Activated CD8-positive, alpha-beta memory T cell treated with anti-CD3 and anti-CD28 coated beads, Interleukin-2, amount 50 U/mL, for 4 hours (primary cell): ENCODE results near the gene BPNT1.
"Not testable (repeated sequence)": the region's sequence is repeated elsewhere in the genome, so short reads cannot be mapped to it uniquely, and the experiment has no call there.

Experiments used
- DNase-seq: peaks from one replicate; pipeline ENCODE4 v3.0.0-alpha.2; 2020

BPNT1 gene

GRCh38 chr1:220089650-220090556, at the start of gene BPNT1:
TSS of gene BPNT1 (minus strand) at chr1:220089788. CDS start at chr1:220079846, 9,942 bp downstream.
- DNase-seq, result peak; percentile 97

GRCh38 chr1:220137019-220137786, 47.6 kb upstream of the BPNT1 start:
- no peak for DNase-seq

- DNase-seq, result no peak
These were observed 46.2 kb upstream of the BPNT1 start for GRCh38 chr1:220135755-220136154.

GRCh38 chr1:220129479-220130210, 40.1 kb upstream of the BPNT1 start:
- DNase-seq, result no peak

- DNase-seq, result no peak
These were observed 37.5 kb upstream of the BPNT1 start for GRCh38 chr1:220127076-220127475.

- DNase-seq, result no peak
These were observed 35.0 kb upstream of the BPNT1 start for GRCh38 chr1:220124542-220124941.

GRCh38 chr1:220123889-220124288, 34.3 kb upstream of the BPNT1 start:
- DNase-seq, result no peak

- DNase-seq, result no peak
These were observed 33.5 kb upstream of the BPNT1 start for GRCh38 chr1:220123066-220123465.

- DNase-seq, result no peak
These were observed 32.4 kb upstream of the BPNT1 start for GRCh38 chr1:220121791-220122530.

- no peak for DNase-seq
These were observed 29.5 kb upstream of the BPNT1 start for GRCh38 chr1:220119043-220119512.

- no peak for DNase-seq
These were observed 23.6 kb upstream of the BPNT1 start for GRCh38 chr1:220113136-220113695.

GRCh38 chr1:220112600-220112999, 23.0 kb upstream of the BPNT1 start:
- DNase-seq, result not testable (repeated sequence)

- DNase-seq, result not testable (repeated sequence)
These were observed 20.9 kb upstream of the BPNT1 start for GRCh38 chr1:220110473-220110872.

- DNase-seq, result no peak
These were observed 10.2 kb upstream of the BPNT1 start for GRCh38 chr1:220099826-220100225.

GRCh38 chr1:220094016-220094911, 4.7 kb upstream of the BPNT1 start, which contains the start of gene IARS2:
TSS of gene IARS2 (plus strand) at chr1:220094132. CDS start at chr1:220094217, 85 bp downstream.
- peak; percentile 94 for DNase-seq

- DNase-seq, result no peak
These were observed 3.9 kb upstream of the BPNT1 start for GRCh38 chr1:220093361-220094015.

- no peak for DNase-seq
These were observed 3.1 kb upstream of the BPNT1 start for GRCh38 chr1:220092694-220093093.

GRCh38 chr1:220086261-220086686, 3.3 kb downstream of the BPNT1 start:
- not testable (repeated sequence) for DNase-seq

GRCh38 chr1:220084460-220084859, 5.1 kb downstream of the BPNT1 start:
- no peak for DNase-seq

GRCh38 chr1:220077887-220078286, 11.7 kb downstream of the BPNT1 start:
- no peak for DNase-seq
